ENCODE data around the gene ZNF684.

- TF ChIP-seq CTCF (optimal IDR thresholded peaks at IDR 0.05 in 1 of 3, IDR thresholded peaks at IDR 0.05 in 1 of 3, conservative IDR thresholded peaks at IDR 0.05 in 1 of 3; ENCODE audit: extremely low read depth in 1 of 3, insufficient read depth in 2 of 3, low read length in 3 of 3) (no peak), EZH2 (IDR thresholded peaks at IDR 0.05; ENCODE audit: low read length) (no peak)
Measured at GRCh38 chr1:40531381-40532061, at the start of gene ZNF684.

Measured in keratinocyte (primary cell).